Calu3 (cell line): ENCODE measurements around the gene GNAI3. TPM values are rescaled to one million over a fixed set of nuclear protein-coding genes. Genes with fewer than 3 reads are reported as not detected.

Experiments
- BruUV-seq: library from RNA; stranded (reverse); fragments of 400-500 nt; replicated peaks from 2 replicates; lab custom pipeline; 2021; lab: Mats Ljungman, UMichigan
- CTCF ChIA-PET: fragments of 300-600 bp; sonication (Branson Sonifier 250); formaldehyde crosslinking; loops from one replicate; lab custom pipeline; 2022; ENCODE audit warnings: antibody characterized with exemption; lab: Charles Lee
- DNase-seq: peaks from one replicate; pipeline ENCODE4 v3.0.0; 2022
- H3K27ac Mint-ChIP-seq: one replicate; pipeline ENCODE4 v1.8.0; 2022; ENCODE audit warnings: mixed read lengths; ENCODE audit not compliant: unreplicated experiment
- H3K27me3 Mint-ChIP-seq: one replicate; pipeline ENCODE4 v1.8.0; 2022; ENCODE audit warnings: mixed read lengths; ENCODE audit not compliant: unreplicated experiment
- H3K36me3 Mint-ChIP-seq: one replicate; pipeline ENCODE4 v1.8.0; 2022; ENCODE audit warnings: mild to moderate bottlenecking, moderate library complexity, mixed read lengths; ENCODE audit not compliant: insufficient read depth, unreplicated experiment
- H3K4me1 Mint-ChIP-seq: one replicate; pipeline ENCODE4 v1.8.0; 2022; ENCODE audit warnings: mild to moderate bottlenecking, low read depth, mixed read lengths; ENCODE audit not compliant: unreplicated experiment
- H3K4me3 Mint-ChIP-seq: one replicate; pipeline ENCODE4 v1.8.0; 2022; ENCODE audit warnings: mild to moderate bottlenecking, low read depth, moderate library complexity, mixed read lengths; ENCODE audit not compliant: unreplicated experiment
- H3K9me3 Mint-ChIP-seq: one replicate; pipeline ENCODE4 v1.8.0; 2022; ENCODE audit warnings: low read depth, mixed read lengths; ENCODE audit not compliant: unreplicated experiment
- CTCF ChIP-seq: fragments of 200-600 bp; IDR thresholded peaks from one replicate; pipeline ENCODE4 v1.8.0; 2022; ENCODE audit warnings: antibody characterized with exemption; ENCODE audit not compliant: unreplicated experiment
- intact Hi-C: fragments of 100-400 bp; cut with micrococcal nuclease; formaldehyde crosslinking; loops from one replicate; pipeline ENCODE4 v1.10.0; 2022; ENCODE audit not compliant: unreplicated experiment
- total RNA-seq: library from RNA; stranded (reverse); gene quantifications from 2 replicates; pipeline ENCODE4 v1.2.3, GENCODE V29; 2022

Gene GNAI3
- total RNA-seq, 1 experiment from 2014 or later = 6.5 TPM

GRCh38 chr1:109543988-109544735 lies 4.3 kb upstream of the GNAI3 start:
- H3K4me1 Mint-ChIP-seq = no peaks in the 10 kb centered on the region
- no peaks in the 10 kb centered on the region for H3K9me3 Mint-ChIP-seq
- H3K36me3 Mint-ChIP-seq = peaks cover 25% of the 10 kb centered on the region
- CTCF ChIA-PET = interaction anchor here (1.0 to 1.2 kb wide), 2 partner anchors 82 to 96 kb away, joined by 3 read pairs; no protein-coding TSS in a partner anchor
- no peak for TF ChIP-seq CTCF
- peaks cover 54% of the 10 kb centered on the region for H3K27me3 Mint-ChIP-seq
- no peak overlapping the region for H3K27ac Mint-ChIP-seq
- no TSS peak for BruUV-seq
- DNase-seq = no peak
- intact Hi-C loops = no loop called here
- H3K4me3 Mint-ChIP-seq = no peak overlapping the region

DNA sequence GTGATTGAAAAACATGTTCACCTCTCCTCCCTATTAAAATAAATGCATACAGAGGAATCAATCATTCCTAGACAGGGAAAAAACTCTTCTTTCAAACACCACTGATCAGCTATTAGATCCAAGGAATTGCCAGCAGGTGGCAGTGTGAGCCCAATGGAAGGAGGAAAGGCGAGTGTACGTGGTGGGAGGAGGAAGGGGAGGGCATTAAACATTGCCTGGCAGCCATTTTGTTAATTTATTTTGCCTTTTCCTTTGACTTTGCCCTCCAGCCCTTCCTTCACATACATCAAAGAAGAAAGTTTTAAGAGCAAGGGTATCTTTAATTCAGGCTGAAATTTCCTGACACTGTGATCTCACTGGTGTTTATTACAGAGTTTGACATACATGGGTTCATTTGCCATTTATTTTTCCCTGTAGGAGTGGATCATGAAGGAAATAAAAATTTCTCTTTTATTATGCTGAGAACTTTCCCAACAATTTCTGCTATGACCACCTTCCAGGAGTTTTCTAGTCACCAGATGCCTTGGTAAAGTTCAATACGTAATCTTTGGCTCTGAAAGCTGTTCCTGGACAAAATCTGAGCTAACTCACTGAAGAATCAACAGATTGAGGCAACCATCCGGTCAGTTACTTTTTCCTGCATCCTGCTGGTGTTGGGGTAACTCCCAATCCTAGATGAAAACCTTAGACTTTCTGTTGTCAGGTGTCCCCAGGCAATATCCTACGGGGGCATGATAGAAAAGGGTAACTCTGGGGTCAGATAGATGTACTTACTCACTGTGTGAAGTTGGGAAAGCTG lies 1.9 kb upstream of the GNAI3 start:
- Mint-ChIP-seq H3K27ac (peak overlapping the region; percentile 60), H3K36me3 (peaks cover 30% of the 10 kb centered on the region), H3K27me3 (peaks cover 30% of the 10 kb centered on the region), H3K9me3 (no peaks in the 10 kb centered on the region), H3K4me3 (peak overlapping the region; percentile 91), H3K4me1 (no peaks in the 10 kb centered on the region)
- DNase-seq = peak; percentile 80
- no TSS peak for BruUV-seq
- TF ChIP-seq CTCF = peak; percentile 59
- intact Hi-C loops = loop anchor here (2.0 to 5.0 kb wide), 5 partner anchors 71 to 436 kb away; partner anchors contain the start of genes AHCYL1, AMPD2 and GNAT2
- CTCF ChIA-PET = interaction anchor here (0.8 to 1.9 kb wide), 9 partner anchors 17 to 438 kb away, joined by 3 to 26 read pairs (median 4); partner anchors contain the start of gene AHCYL1

DNA sequence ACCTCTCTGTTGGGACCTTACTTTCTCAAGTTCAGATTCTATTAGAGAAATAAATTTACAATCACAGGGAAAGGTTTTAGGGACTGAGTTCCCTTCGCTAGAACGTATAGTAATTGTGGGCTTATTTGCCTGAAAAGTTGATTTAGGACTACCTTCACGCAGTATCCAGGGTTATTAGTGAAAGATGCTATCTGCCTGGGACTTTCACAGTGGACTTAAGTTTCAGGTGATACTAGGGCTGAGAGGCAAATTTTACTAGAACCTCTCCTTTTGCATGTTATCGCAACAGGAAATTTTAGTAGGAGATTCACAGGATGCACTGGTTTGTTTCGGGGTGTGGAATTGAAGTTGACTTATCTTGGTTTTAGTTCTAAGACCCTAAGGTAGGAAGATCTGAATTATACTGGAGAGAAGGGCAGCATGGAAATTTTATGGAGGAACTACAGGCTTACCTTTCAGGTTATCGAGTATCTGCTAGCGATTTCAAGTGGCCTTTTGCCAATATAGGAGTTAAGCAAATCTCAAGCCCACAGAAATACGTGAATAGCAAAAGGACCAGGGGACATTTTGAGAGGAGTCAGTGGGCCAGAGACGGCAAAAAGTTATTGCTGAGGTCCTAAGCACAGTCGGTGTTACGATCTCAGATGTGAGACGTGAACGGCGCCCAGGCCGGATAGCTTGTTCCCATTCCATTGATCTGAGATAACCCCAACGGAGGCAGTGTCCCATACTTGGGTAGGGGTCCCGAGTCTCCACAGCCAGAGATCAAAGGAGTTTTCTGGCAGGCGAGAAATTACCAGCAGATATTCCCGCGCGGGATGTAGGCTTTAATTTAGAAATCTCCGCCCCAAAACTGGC lies 723 bp upstream of the GNAI3 start:
- H3K4me1 Mint-ChIP-seq = no peaks in the 10 kb centered on the region
- intact Hi-C loops = loop anchor here (2.0 to 5.0 kb wide), 5 partner anchors 70 to 435 kb away; partner anchors contain the start of genes AHCYL1, AMPD2 and GNAT2
- H3K9me3 Mint-ChIP-seq = no peaks in the 10 kb centered on the region
- peak overlapping the region; percentile 91 for H3K4me3 Mint-ChIP-seq
- BruUV-seq = TSS peak; percentile 96
- DNase-seq = no peak
- H3K27me3 Mint-ChIP-seq = peaks cover 18% of the 10 kb centered on the region
- peaks cover 30% of the 10 kb centered on the region for H3K36me3 Mint-ChIP-seq
- CTCF ChIA-PET = interaction anchor here (1.1 to 2.0 kb wide), 7 partner anchors 15 to 93 kb away, joined by 4 to 26 read pairs (median 7); no protein-coding TSS in a partner anchor
- no peak for TF ChIP-seq CTCF
- peak overlapping the region; percentile 97 for H3K27ac Mint-ChIP-seq

GRCh38 chr1:109556563-109556962 lies 8.1 kb downstream of the GNAI3 start:
- H3K27ac Mint-ChIP-seq = no peak overlapping the region
- no peaks in the 10 kb centered on the region for H3K27me3 Mint-ChIP-seq
- no peak for DNase-seq
- no TSS peak for BruUV-seq
- H3K4me3 Mint-ChIP-seq = no peak overlapping the region
- no peak for TF ChIP-seq CTCF
- peaks cover 9% of the 10 kb centered on the region for H3K4me1 Mint-ChIP-seq
- CTCF ChIA-PET = no interaction called here
- intact Hi-C loops = no loop called here
- H3K9me3 Mint-ChIP-seq = no peaks in the 10 kb centered on the region
- H3K36me3 Mint-ChIP-seq = no peaks in the 10 kb centered on the region
